Osteoblast (primary cell): Measurements from ENCODE around the gene LIPC. TPM values are rescaled to one million over a fixed set of nuclear protein-coding genes. Genes with fewer than 3 reads are reported as not detected.

Experiments
- DNase-seq: peaks from one replicate; pipeline ENCODE4 v3.0.0; 2011; ENCODE audit warnings: low spot score, mixed read lengths; ENCODE audit not compliant: insufficient read length; ENCODE audit errors: missing footprints
- H2AFZ ChIP-seq: 2 replicates; pipeline ENCODE4 v1.6.0; 2011; ENCODE audit warnings: mild to moderate bottlenecking, low read length
- H3K27ac ChIP-seq: 2 replicates; pipeline ENCODE4 v1.5.1; 2011; ENCODE audit warnings: mild to moderate bottlenecking, low read depth, low read length, moderate library complexity
- H3K27me3 ChIP-seq: 2 replicates; pipeline ENCODE4 v1.6.0; 2012; ENCODE audit warnings: mild to moderate bottlenecking, control low read depth, inconsistent platforms, low read length, moderate library complexity; ENCODE audit not compliant: insufficient read depth
- H3K36me3 ChIP-seq: 2 replicates; pipeline ENCODE4 v1.5.1; 2011; ENCODE audit warnings: mild to moderate bottlenecking, low read length, control low read depth, moderate library complexity; ENCODE audit not compliant: insufficient read depth
- H3K4me1 ChIP-seq: 2 replicates; pipeline ENCODE4 v1.5.1; 2011; ENCODE audit warnings: mild to moderate bottlenecking, low read length, control low read depth, moderate library complexity; ENCODE audit not compliant: insufficient read depth
- H3K4me2 ChIP-seq: 2 replicates; pipeline ENCODE4 v1.6.0; 2011; ENCODE audit warnings: mild to moderate bottlenecking, low read length; ENCODE audit not compliant: insufficient read depth
- H3K4me3 ChIP-seq: fragments of 200-600 bp; sonication (generic); 3 replicates; pipeline ENCODE4 v1.5.1; 2012; ENCODE audit warnings: mild to moderate bottlenecking, low read length, inconsistent platforms; ENCODE audit not compliant: insufficient read depth
- H3K79me2 ChIP-seq: 2 replicates; pipeline ENCODE4 v1.6.0; 2012; ENCODE audit warnings: mild to moderate bottlenecking, low read length, control low read depth, inconsistent platforms; ENCODE audit not compliant: insufficient read depth
- H3K9me3 ChIP-seq: 2 replicates; pipeline ENCODE4 v1.5.1; 2011; ENCODE audit warnings: low read depth, low read length, control low read depth
- H4K20me1 ChIP-seq: 2 replicates; pipeline ENCODE4 v1.6.0; 2012; ENCODE audit warnings: mild to moderate bottlenecking, low read length, control low read depth; ENCODE audit not compliant: insufficient read depth
- CTCF ChIP-seq: IDR thresholded peaks from 2 replicates; pipeline ENCODE4 v1.5.1; 2011; ENCODE audit warnings: mild to moderate bottlenecking, low read depth, low read length, moderate library complexity; ENCODE audit errors: extremely low read depth
- total RNA-seq: library from RNA; depleted of rRNA; stranded (reverse); fragments of >200 nt; gene quantifications from 2 replicates; pipeline ENCODE4 v1.2.3, GENCODE V29; 2012

LIPC gene
- total RNA-seq, 1 donor = 1.1 TPM

- H3K4me2 ChIP-seq = no peak overlapping the region
- no peak overlapping the region for H2AFZ ChIP-seq
- DNase-seq = no peak
- H3K36me3 ChIP-seq = no peaks in the 10 kb centered on the region
- peaks cover 12% of the 10 kb centered on the region for H3K27me3 ChIP-seq
- H3K4me3 ChIP-seq = no peak overlapping the region
- no peaks in the 10 kb centered on the region for H3K4me1 ChIP-seq
- H3K27ac ChIP-seq = no peak overlapping the region
- no peaks in the 10 kb centered on the region for H3K9me3 ChIP-seq
- no peaks in the 10 kb centered on the region for H3K79me2 ChIP-seq
- no peak for TF ChIP-seq CTCF
- no peaks in the 10 kb centered on the region for H4K20me1 ChIP-seq
Measured at GRCh38 chr15:58521293-58521991, 89.7 kb downstream of the LIPC start.

- Histone ChIP-seq H3K9me3 (no peaks in the 10 kb centered on the region), H2AFZ (no peak overlapping the region), H3K27ac (no peak overlapping the region), H3K4me2 (no peak overlapping the region), H3K79me2 (no peaks in the 10 kb centered on the region), H3K36me3 (no peaks in the 10 kb centered on the region), H4K20me1 (no peaks in the 10 kb centered on the region), H3K4me3 (no peak overlapping the region), H3K4me1 (no peaks in the 10 kb centered on the region), H3K27me3 (peaks cover 12% of the 10 kb centered on the region)
- no peak for DNase-seq
- TF ChIP-seq CTCF = no peak
Measured at GRCh38 chr15:58522391-58522790, 90.6 kb downstream of the LIPC start.

- Histone ChIP-seq H3K4me3 (no peak overlapping the region), H3K4me1 (no peaks in the 10 kb centered on the region), H3K27ac (no peak overlapping the region), H3K9me3 (no peaks in the 10 kb centered on the region), H3K4me2 (no peak overlapping the region), H2AFZ (no peak overlapping the region), H3K36me3 (no peaks in the 10 kb centered on the region), H3K79me2 (no peaks in the 10 kb centered on the region), H3K27me3 (peaks cover 12% of the 10 kb centered on the region), H4K20me1 (no peaks in the 10 kb centered on the region)
- no peak for TF ChIP-seq CTCF
- DNase-seq = no peak
Measured at GRCh38 chr15:58522865-58523264, 91.1 kb downstream of the LIPC start.

GRCh38 chr15:58523634-58524033 is 91.8 kb downstream of the LIPC start:
- no peaks in the 10 kb centered on the region for H3K36me3 ChIP-seq
- no peaks in the 10 kb centered on the region for H3K9me3 ChIP-seq
- TF ChIP-seq CTCF = no peak
- no peak overlapping the region for H2AFZ ChIP-seq
- DNase-seq = no peak
- no peak overlapping the region for H3K27ac ChIP-seq
- H3K27me3 ChIP-seq = peaks cover 5% of the 10 kb centered on the region
- no peaks in the 10 kb centered on the region for H3K79me2 ChIP-seq
- H3K4me1 ChIP-seq = no peaks in the 10 kb centered on the region
- H3K4me2 ChIP-seq = no peak overlapping the region
- no peaks in the 10 kb centered on the region for H4K20me1 ChIP-seq
- H3K4me3 ChIP-seq = no peak overlapping the region
